SK-N-SH (cell line): ENCODE data around the gene PSKH1. TPM values are rescaled to one million over a fixed set of nuclear protein-coding genes. Genes with fewer than 3 reads are reported as not detected.
"Not testable (repeated sequence)": the region's sequence is repeated elsewhere in the genome, so short reads cannot be mapped to it uniquely, and the experiment has no call there.

ENCODE experiments used
- CTCF ChIA-PET: fragments of 300-600, 350-600 bp; formaldehyde crosslinking; extraction: SDS; loops from one replicate; lab custom pipeline; 2021; lab: Yijun Ruan, JAX
- POLR2A ChIA-PET: fragments of 350-600 bp; sonication (Branson Sonifier 250); formaldehyde crosslinking; extraction: SDS; loops from one replicate; lab custom pipeline; 2020; ENCODE audit warnings: antibody characterized with exemption, inconsistent platforms; lab: Yijun Ruan, JAX
- DNase-seq: peaks from one replicate; pipeline ENCODE4 v3.0.0; 2012
- H2AFZ ChIP-seq: fragments of 200-600 bp; sonication (generic); 2 replicates; pipeline ENCODE4 v1.8.1; 2016; ENCODE audit warnings: antibody characterized with exemption, mild to moderate bottlenecking, low read depth
- H3F3A ChIP-seq: fragments of 200-600 bp; sonication (generic); replicated peaks from 2 replicates; pipeline ENCODE3; 2016; ENCODE audit warnings: antibody characterized with exemption, mild to moderate bottlenecking; ENCODE audit not compliant: insufficient read depth
- H3K27ac ChIP-seq, 2 experiments: fragments of 200-500 bp in 1 of 2; fragments of 200-600 bp in 1 of 2; sonication (Bioruptor generic) in 1 of 2; sonication (generic), shearing (Covaris generic) in 1 of 2; 2 replicates each; pipeline versions ENCODE4 v1.5.1 to v1.6.1; 2014 to 2016; ENCODE audit warnings: low read depth in 2 of 2, inconsistent platforms in 1 of 2, low read length in 1 of 2, mild to moderate bottlenecking in 1 of 2, mixed read lengths in 1 of 2
- H3K27me3 ChIP-seq: fragments of 200-600 bp; sonication (generic), shearing (Covaris generic); 2 replicates; pipeline ENCODE4 v1.6.1; 2016; ENCODE audit warnings: mixed run types; ENCODE audit not compliant: insufficient read depth
- H3K36me3 ChIP-seq, 2 experiments: fragments of 200-500 bp in 1 of 2; fragments of 200-600 bp in 1 of 2; sonication (Bioruptor generic) in 1 of 2; sonication (generic) in 1 of 2; replicated peaks in 1 of 2; 2 replicates each; pipeline versions ENCODE3 to v1.5.1; 2014 to 2016; ENCODE audit warnings: low read length in 1 of 2, mild to moderate bottlenecking in 1 of 2; ENCODE audit not compliant: insufficient read depth in 2 of 2, control insufficient read depth in 1 of 2
- H3K4me1 ChIP-seq, 2 experiments: fragments of 200-500 bp in 1 of 2; fragments of 200-600 bp in 1 of 2; sonication (Bioruptor generic) in 1 of 2; sonication (generic), shearing (Covaris generic) in 1 of 2; 2 replicates each; pipeline versions ENCODE4 v1.5.1 to v1.6.1; 2014 to 2016; ENCODE audit warnings: low read depth in 1 of 2, low read length in 1 of 2, mixed run types in 1 of 2; ENCODE audit not compliant: insufficient read depth in 2 of 2, control insufficient read depth in 1 of 2
- H3K4me2 ChIP-seq: fragments of 200-600 bp; sonication (generic), shearing (Covaris generic); 2 replicates; pipeline ENCODE4 v1.6.1; 2017; ENCODE audit warnings: mixed run types
- H3K4me3 ChIP-seq, 2 experiments: fragments of 200-500 bp in 1 of 2; fragments of 200-600 bp in 1 of 2; sonication (Bioruptor generic) in 1 of 2; sonication (generic), shearing (Covaris generic) in 1 of 2; 2 replicates each; pipeline versions ENCODE4 v1.5.1 to v1.8.1; 2014 to 2016; ENCODE audit warnings: low read depth in 2 of 2, inconsistent platforms in 1 of 2, low read length in 1 of 2, mild to moderate bottlenecking in 1 of 2, mixed read lengths in 1 of 2, moderate library complexity in 1 of 2
- H3K79me2 ChIP-seq: fragments of 200-600 bp; sonication (generic); 2 replicates; pipeline ENCODE4 v1.8.1; 2017; ENCODE audit warnings: mild to moderate bottlenecking; ENCODE audit not compliant: insufficient read depth
- H3K9ac ChIP-seq: fragments of 200-600 bp; sonication (generic); 2 replicates; pipeline ENCODE4 v1.6.1; 2017; ENCODE audit warnings: mixed run types
- H3K9me2 ChIP-seq: fragments of 200-600 bp; sonication (generic); 2 replicates; pipeline ENCODE4 v1.6.1; 2017; ENCODE audit warnings: mixed run types
- H3K9me3 ChIP-seq: fragments of 200-600 bp; sonication (generic); 2 replicates; pipeline ENCODE4 v1.6.1; 2017; ENCODE audit warnings: mixed run types, mild to moderate bottlenecking, moderate library complexity
- H4K20me1 ChIP-seq: fragments of 200-600 bp; sonication (generic); 2 replicates; pipeline ENCODE4 v1.6.1; 2017; ENCODE audit warnings: mild to moderate bottlenecking, mixed run types; ENCODE audit not compliant: insufficient read depth
- NFIC ChIP-seq: IDR thresholded peaks from 2 replicates; pipeline ENCODE4 v1.4.0; 2012; ENCODE audit warnings: borderline replicate concordance
- POLR2AphosphoS5 ChIP-seq: IDR thresholded peaks from 2 replicates; pipeline ENCODE4 v1.6.1; 2012; ENCODE audit warnings: low read depth, low read length
- USF1 ChIP-seq: IDR thresholded peaks from 2 replicates; pipeline ENCODE4 v1.4.0; 2012; ENCODE audit warnings: low read depth, borderline replicate concordance
- ZBTB33 ChIP-seq: IDR thresholded peaks from 2 replicates; pipeline ENCODE4 v1.4.0; 2012; ENCODE audit warnings: low read depth, borderline replicate concordance
- WGBS: methylation state at CpG from one replicate; pipeline ENCODE4 v1.1.6; 2017; ENCODE audit warnings: low lambda C conversion rate; 5-methylcytosine and 5-hydroxymethylcytosine counted together
- polyA plus RNA-seq, 3 experiments: library from polyadenylated mRNA; depleted of rRNA; stranded (reverse); fragments of >200 nt; gene quantifications; 2 replicates each; pipeline ENCODE4 v1.2.3, GENCODE V29; 2012

The PSKH1 gene
- polyA plus RNA-seq, 1 of the 3 experiments (the other 2 are of a cell fraction): 30.1 TPM

DNA sequence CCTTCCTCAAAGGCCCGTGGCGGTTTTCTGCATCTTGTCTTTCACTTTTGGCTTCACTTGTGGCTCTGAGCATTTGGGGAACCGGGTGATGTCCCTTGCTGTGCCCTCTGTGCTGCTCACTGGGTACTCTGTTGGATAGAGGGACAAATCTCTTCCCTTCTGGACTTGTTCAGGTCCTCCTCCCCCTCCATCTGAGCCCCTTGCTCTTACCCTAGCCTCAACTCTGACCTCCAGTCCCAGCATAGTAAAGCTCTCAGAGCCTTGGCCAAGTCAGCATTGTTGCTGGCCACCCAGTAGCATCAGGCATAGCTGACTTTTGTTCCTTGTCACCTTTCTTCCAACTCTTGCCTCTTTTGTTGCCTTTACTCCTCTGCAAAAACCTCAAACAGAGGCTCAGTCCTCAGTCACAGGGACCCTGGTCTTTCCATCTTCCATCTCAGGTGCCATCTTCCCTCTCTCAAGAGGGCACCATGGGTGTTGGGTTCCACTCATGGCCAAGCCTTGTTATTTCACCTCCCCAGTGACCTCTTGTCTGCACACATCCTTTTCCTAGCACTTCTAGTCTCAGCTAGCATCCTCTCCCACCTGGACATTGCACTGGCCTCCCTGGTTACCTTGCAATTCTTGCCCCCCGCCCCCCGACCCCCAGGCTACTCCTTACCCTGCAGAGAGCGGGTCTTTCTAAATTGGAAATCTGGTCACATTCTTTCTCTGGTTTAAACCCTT is 44.0 kb downstream of the PSKH1 start (continued):
- TF ChIP-seq ZBTB33: no peak
- TF ChIP-seq, all 33 proteins: peak for 2

DNA sequence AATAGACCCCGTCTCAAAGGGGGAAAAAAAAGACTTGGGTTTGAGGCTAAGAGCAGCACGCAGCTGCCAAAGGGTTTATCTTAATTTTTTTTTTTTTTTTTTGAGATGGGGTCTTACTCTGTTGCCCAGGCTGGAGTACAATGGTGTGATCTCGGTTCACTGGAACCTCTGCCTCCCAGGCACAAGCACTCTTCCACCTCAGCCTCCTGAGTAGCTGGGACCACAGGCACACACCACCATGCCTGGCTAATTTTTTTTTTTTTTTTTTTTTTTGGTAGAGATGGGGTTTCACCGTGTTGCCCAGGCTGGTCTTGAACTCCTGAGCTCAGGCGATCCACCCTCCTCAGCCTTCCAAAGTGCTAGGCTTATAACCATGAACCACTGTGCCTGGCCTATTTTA is 44.7 kb downstream of the PSKH1 start:
- H3K79me2 ChIP-seq: peaks cover 28% of the 10 kb centered on the region
- H2AFZ ChIP-seq, H3K9ac ChIP-seq, POLR2A ChIA-PET, H3K27ac ChIP-seq, H3K27me3 ChIP-seq, H3K9me2 ChIP-seq, H3K4me3 ChIP-seq, H3K9me3 ChIP-seq, DNase-seq: not testable (repeated sequence)
- peaks cover 11 to 38% of the 10 kb centered on the region in 2 experiments; a peak in 2 of 4 replicates for H3K4me1 ChIP-seq
- CTCF ChIA-PET: interaction anchor here (1.1 to 28.1 kb wide), 3 partner anchors 54 to 417 kb away, joined by 4 to 564 read pairs (median 5); partner anchors contain the start of genes EDC4, NRN1L and PSKH1
- H3F3A ChIP-seq: peaks cover 27% of the 10 kb centered on the region
- peaks cover 11% of the 10 kb centered on the region; the same call in 1 of the 2 replicates for H4K20me1 ChIP-seq
- H3K36me3 ChIP-seq: peaks cover 10 to 11% of the 10 kb centered on the region in 2 experiments
- H3K4me2 ChIP-seq: peak overlapping the region; percentile 99
- 95% methylated on average over 5 of the region's 5 CpGs for WGBS

- Histone ChIP-seq H3K4me3 (no peak overlapping the region), H3F3A (peaks cover 27% of the 10 kb centered on the region), H4K20me1 (peaks cover 13% of the 10 kb centered on the region; the same call in 1 of the 2 replicates), H3K9me2 (no peaks in the 10 kb centered on the region), H2AFZ (no peak overlapping the region), H3K79me2 (peaks cover 28% of the 10 kb centered on the region), H3K27me3 (no peaks in the 10 kb centered on the region), H3K4me2 (no peak overlapping the region), H3K27ac (no peak overlapping the region; a peak in 1 of 4 replicates), H3K4me1 (peaks cover 5 to 34% of the 10 kb centered on the region in 2 experiments; a peak in 2 of 4 replicates), H3K36me3 (peaks cover 12 to 26% of the 10 kb centered on the region in 2 experiments), H3K9ac (no peak overlapping the region), H3K9me3 (no peaks in the 10 kb centered on the region)
- 93% methylated on average over 24 of the region's 33 CpGs for WGBS
- ChIA-PET POLR2A (interaction anchor here (0.6 to 1.4 kb wide), 4 partner anchors 10 to 27 kb away, joined by 3 to 6 read pairs (median 4); no protein-coding TSS in a partner anchor), CTCF (interaction anchor here (0.9 to 28.1 kb wide), 6 partner anchors 8 to 289 kb away, joined by 3 to 564 read pairs (median 25); partner anchors contain the start of genes CTRL, EDC4, NRN1L and PSKH1)
- TF ChIP-seq NFIC (no peak), POLR2AphosphoS5 (0 out of 2 replicates have a peak, but pooled peaks have one; percentile 4), USF1 (peak; percentile 55; the same call in 1 of the 2 replicates)
- DNase-seq: no peak
These were observed 46.7 kb downstream of the PSKH1 start for GRCh38 chr16:67939507-67940445.
